NCI-H1417 (cell line): ENCODE data around the gene SCRT2.
A peak's percentile ranks its signal among the peaks of the same experiment; 100 is the strongest.

Experiments
- DNase-seq, 3 experiments: peaks; one replicate each; lab custom pipeline; 2025; lab: John Stamatoyannopoulos, UW

SCRT2 gene

GRCh38 chr20:634148-634925, 41.3 kb downstream of the SCRT2 start:
- peak in 2 of 3 experiments; percentile 41 to 69 for DNase-seq

- DNase-seq, result no peak
Observed at GRCh38 chr20:631101-631500, 44.5 kb downstream of the SCRT2 start.

- DNase-seq, result no peak
Observed at GRCh38 chr20:626579-626978, 49.0 kb downstream of the SCRT2 start.

DNA sequence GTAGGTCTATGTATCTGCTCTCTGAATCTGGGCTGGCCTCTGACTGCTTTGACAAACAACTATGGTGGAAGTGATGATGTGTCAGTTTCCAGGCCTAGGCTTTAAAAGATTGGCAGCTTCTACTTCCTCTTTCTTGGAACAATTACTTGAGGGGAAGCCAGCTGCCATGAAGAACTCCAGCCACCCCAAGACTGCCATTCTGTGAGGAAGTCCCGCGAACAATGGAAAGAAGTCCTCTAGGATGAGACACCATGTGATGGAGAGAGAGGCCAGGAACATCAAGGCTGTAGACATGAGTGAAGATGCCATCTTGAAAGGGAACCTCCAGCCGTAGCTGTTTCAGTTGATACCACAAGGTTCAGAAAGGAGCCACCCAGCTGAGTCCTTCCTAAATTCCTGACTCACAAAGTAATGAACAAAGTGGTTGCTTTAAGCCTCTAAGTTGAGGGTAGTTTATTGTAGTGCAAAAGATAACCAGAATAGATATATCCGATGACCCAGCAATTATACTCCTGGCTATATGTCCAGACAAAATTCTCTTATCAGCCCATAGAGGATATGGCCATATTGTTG, 50.2 kb downstream of the SCRT2 start:
- no peak for DNase-seq

GRCh38 chr20:623704-624103, 51.9 kb downstream of the SCRT2 start:
- DNase-seq, result no peak

- DNase-seq, result no peak
Observed at GRCh38 chr20:623021-623420, 52.6 kb downstream of the SCRT2 start.

DNA sequence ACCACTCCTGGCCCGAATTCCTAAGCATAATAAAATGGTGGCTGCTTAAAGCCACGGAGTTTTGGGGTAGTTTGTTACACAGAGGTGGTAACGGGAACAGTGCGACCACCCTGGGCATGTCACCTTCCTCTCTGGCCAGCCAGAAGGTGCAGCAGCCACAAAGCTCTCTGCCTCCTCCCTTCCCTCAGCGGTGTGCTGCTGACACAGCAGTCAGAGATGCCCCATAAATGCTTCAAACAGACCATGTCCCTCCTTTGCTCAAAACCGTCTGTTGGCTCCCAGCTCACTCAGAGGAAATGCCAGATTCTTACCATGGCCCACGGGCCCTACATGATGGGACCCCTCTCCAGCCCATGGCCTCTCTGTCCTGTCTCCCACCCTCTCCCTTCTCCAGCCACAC, 53.4 kb downstream of the SCRT2 start:
- DNase-seq, result no peak

DNA sequence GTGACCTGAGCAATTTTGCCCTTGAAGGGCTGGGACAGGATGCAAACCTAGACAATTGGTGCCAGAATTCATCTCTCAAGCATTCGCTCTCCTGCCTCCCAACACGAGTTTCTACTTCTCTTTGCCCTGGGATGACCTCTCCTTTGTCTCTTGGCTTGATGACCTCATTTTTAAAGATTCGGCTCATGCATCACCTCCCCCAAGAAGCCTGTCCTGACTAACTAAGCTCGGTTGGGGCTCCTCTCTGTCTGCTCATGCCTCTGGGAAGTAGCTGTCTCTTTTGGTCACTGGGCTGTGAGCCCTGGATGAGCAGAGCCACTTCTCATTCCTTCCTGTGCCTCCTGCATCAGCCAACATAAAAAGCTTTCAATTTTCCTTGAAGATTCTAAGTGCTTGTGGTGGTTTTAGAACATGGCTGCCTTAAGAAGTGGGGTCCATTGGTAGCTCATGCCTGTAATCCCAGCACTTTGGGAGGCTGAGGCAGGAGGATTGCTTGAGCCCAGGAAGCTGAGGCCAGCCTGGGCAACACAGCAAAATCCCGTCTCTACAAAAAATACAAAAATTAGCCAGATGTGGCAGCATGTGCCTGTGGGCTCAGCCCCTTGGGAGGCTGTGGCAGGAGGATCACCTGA, 54.4 kb downstream of the SCRT2 start:
- no peak for DNase-seq

- no peak for DNase-seq
Observed at GRCh38 chr20:620246-620645, 55.4 kb downstream of the SCRT2 start.

- no peak for DNase-seq
Observed at GRCh38 chr20:618980-619379, 56.6 kb downstream of the SCRT2 start.

DNA sequence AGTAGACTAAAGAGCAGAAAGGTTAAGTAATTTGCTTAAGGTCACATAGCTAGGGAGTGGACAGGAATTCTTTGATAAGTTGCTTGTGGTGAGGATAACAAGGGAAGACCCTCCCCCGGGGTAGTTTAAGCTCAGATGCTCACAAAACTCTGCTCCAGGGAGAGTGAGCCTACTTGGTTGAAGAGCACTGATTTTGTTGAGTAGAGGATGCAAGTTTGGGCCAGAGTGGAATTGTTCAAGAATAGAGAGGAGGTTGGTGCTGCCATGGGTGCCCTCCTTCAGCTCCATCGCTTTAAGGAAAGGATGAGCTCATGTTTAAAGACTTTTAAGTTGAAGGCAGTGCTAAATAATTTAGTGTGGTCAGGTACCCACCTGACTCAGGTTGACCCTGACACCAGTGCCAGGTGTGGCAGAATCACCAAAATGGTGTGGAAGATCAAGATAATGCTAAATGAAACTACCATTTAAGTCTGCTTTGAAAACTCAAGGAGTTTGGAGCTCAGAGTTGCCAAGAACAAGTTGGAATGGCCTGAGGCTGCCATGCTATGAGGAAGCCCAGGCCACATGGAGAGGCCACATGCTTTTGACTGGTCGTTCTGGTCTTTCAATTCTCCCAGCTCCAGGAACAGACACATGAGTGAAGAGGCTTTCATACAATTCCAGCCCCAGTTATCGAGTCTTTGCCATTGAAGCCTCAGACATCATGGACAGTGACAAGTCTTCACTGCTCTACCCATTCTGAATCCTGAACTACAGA, 57.5 kb downstream of the SCRT2 start:
- DNase-seq, result no peak

- DNase-seq, result no peak
Observed at GRCh38 chr20:615514-615913, 60.1 kb downstream of the SCRT2 start.

GRCh38 chr20:611843-612185, 63.8 kb downstream of the SCRT2 start:
- no peak for DNase-seq
